SU-DHL-6 (cell line): ENCODE data around the gene CDH23.

Source experiments
- EZH2phosphoT487 ChIP-seq: fragments of 200-600 bp; sonication (generic), shearing (Covaris generic); conservative IDR thresholded peaks from 2 replicates; pipeline ENCODE4 v1.6.1; 2018; ENCODE audit warnings: mild to moderate bottlenecking, antibody characterized with exemption, low read length, moderate library complexity, mixed read lengths
- TF ChIP-seq, protein P1 (sequence below): fragments of 200-600 bp; sonication (generic); IDR thresholded peaks from one replicate; pipeline ENCODE4 v1.5.1; 2017; ENCODE audit warnings: antibody characterized with exemption, mild to moderate bottlenecking, low read length, moderate library complexity; ENCODE audit not compliant: insufficient read depth, poor library complexity, severe bottlenecking

DNA sequence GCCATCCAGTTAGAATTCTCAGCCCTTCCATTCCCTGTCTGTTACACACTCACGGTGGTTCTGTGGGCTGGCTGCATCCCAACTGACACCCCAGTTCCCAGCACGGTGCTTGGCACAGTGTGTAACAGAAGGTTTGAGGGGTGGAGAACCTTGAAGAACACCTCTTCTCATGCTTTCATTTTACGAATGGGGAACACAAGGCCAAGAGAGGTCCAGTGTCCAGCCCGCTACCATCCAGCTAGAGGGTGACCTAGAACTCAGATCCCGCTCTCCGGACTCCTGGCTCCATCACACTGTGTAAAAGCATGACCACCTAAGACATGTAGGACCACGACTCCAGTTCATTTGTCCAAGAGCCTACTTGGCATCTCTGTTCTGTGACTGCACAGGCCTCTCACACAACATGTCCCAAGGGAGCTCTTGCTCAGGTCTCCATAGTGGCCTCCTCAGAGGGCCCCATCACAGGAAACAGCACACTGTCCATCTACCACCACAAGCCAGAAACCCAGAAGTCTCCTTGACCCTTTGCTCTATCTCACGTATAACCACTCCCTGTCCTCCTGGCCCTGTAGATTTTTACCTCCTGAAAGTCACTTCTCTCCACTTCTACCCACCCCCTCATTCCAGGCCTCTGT is 2.8 kb upstream of the CDH23 start:
- TF ChIP-seq EZH2phosphoT487: no peak
- TF ChIP-seq, protein P1, sequence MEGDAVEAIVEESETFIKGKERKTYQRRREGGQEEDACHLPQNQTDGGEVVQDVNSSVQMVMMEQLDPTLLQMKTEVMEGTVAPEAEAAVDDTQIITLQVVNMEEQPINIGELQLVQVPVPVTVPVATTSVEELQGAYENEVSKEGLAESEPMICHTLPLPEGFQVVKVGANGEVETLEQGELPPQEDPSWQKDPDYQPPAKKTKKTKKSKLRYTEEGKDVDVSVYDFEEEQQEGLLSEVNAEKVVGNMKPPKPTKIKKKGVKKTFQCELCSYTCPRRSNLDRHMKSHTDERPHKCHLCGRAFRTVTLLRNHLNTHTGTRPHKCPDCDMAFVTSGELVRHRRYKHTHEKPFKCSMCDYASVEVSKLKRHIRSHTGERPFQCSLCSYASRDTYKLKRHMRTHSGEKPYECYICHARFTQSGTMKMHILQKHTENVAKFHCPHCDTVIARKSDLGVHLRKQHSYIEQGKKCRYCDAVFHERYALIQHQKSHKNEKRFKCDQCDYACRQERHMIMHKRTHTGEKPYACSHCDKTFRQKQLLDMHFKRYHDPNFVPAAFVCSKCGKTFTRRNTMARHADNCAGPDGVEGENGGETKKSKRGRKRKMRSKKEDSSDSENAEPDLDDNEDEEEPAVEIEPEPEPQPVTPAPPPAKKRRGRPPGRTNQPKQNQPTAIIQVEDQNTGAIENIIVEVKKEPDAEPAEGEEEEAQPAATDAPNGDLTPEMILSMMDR: no peak
